HepG2 (cell line): ENCODE data around the gene SUDS3. TPM values are rescaled to one million over a fixed set of nuclear protein-coding genes. Genes with fewer than 3 reads are reported as not detected.

Source experiments
- ATF1 ChIP-seq: IDR thresholded peaks from 2 replicates; pipeline ENCODE4 v1.6.1; 2016; ENCODE audit warnings: mild to moderate bottlenecking, control low read depth
- ESRRA ChIP-seq: sonication (generic); formaldehyde crosslinking; IDR thresholded peaks from 2 replicates; pipeline ENCODE4 v1.5.1; 2020; ENCODE audit warnings: mild to moderate bottlenecking, low read depth, missing genetic modification reagents
- HNRNPL ChIP-seq: fragments of 200-400 bp; formaldehyde crosslinking; IDR thresholded peaks from 2 replicates; pipeline ENCODE4 v1.6.1; 2017; ENCODE audit warnings: mild to moderate bottlenecking, low read depth, low read length
- KAT7 ChIP-seq: IDR thresholded peaks from 2 replicates; pipeline ENCODE4 v1.6.1; 2018; ENCODE audit warnings: borderline replicate concordance, missing compliant biosample characterization
- SP5 ChIP-seq: IDR thresholded peaks from 2 replicates; pipeline ENCODE4 v1.6.1; 2016; ENCODE audit warnings: low read depth, borderline replicate concordance
- TOPORS ChIP-seq: sonication (generic); formaldehyde crosslinking; IDR thresholded peaks from 2 replicates; pipeline ENCODE4 v1.8.0; 2023; ENCODE audit warnings: mild to moderate bottlenecking, missing genetic modification reagents
- ZNF598 ChIP-seq: sonication (generic); formaldehyde crosslinking; IDR thresholded peaks from 2 replicates; pipeline ENCODE4 v1.5.1; 2020; ENCODE audit warnings: mild to moderate bottlenecking, missing genetic modification reagents, borderline replicate concordance
- polyA plus RNA-seq, 8 experiments: library from polyadenylated mRNA; depleted of rRNA in 3 of 8; stranded (reverse) in 7 of 8; unstranded in 1 of 8; fragments of >200 nt; fragmentation: Illumina TruSeq in 4 of 8; extraction: Trizol in 4 of 8; gene quantifications; 2 replicates each; pipeline versions ENCODE4 v1.2.1 to v1.2.3, GENCODE V29; 2011 to 2016; ENCODE audit warnings: low read depth in 4 of 8, missing spikeins in 1 of 8, mixed read lengths in 1 of 8; ENCODE audit not compliant: insufficient read depth in 1 of 8
- total RNA-seq, 5 experiments: library from RNA; depleted of rRNA; stranded (reverse); fragments of >200 nt; fragmentation: Illumina TruSeq; extraction: Trizol; gene quantifications; 2 replicates each; pipeline ENCODE4 v1.2.3, GENCODE V29; 2016; ENCODE audit warnings: low read depth in 1 of 5
- TF ChIP-seq, protein P1 (sequence below): sonication (generic); formaldehyde crosslinking; IDR thresholded peaks from 2 replicates; pipeline ENCODE4 v1.5.0; 2020; ENCODE audit warnings: mild to moderate bottlenecking, missing genetic modification reagents
- TF ChIP-seq, protein P2 (sequence below): IDR thresholded peaks from 2 replicates; pipeline ENCODE4 v1.6.1; 2016
- TF ChIP-seq, protein P3 (sequence below), 2 experiments: sonication (generic) in 1 of 2; formaldehyde crosslinking in 1 of 2; IDR thresholded peaks; 2 replicates each; pipeline versions ENCODE4 v1.6.1 to v1.9.0; 2014 to 2022; ENCODE audit warnings: antibody characterized with exemption in 1 of 2, borderline replicate concordance in 1 of 2, inconsistent platforms in 1 of 2, low read depth in 1 of 2, missing genetic modification reagents in 1 of 2
- TF ChIP-seq, protein P4 (sequence below): IDR thresholded peaks from 2 replicates; pipeline ENCODE4 v1.6.1; 2016; ENCODE audit warnings: mild to moderate bottlenecking
- TF ChIP-seq, protein P5 (sequence below): sonication (generic); formaldehyde crosslinking; IDR thresholded peaks from 2 replicates; pipeline ENCODE4 v1.4.0; 2020; ENCODE audit warnings: mild to moderate bottlenecking, low read depth, missing genetic modification reagents
- TF ChIP-seq, protein P6 (sequence below): IDR thresholded peaks from 2 replicates; pipeline ENCODE4 v1.6.1; 2016; ENCODE audit warnings: missing compliant biosample characterization, missing genetic modification reagents, borderline replicate concordance

The SUDS3 gene
- total and polyA plus RNA-seq, 2 of the 13 experiments (the other 11 are each of a cell fraction or from before 2014, with no cell fraction given) = 20.2 to 33.1 TPM

DNA sequence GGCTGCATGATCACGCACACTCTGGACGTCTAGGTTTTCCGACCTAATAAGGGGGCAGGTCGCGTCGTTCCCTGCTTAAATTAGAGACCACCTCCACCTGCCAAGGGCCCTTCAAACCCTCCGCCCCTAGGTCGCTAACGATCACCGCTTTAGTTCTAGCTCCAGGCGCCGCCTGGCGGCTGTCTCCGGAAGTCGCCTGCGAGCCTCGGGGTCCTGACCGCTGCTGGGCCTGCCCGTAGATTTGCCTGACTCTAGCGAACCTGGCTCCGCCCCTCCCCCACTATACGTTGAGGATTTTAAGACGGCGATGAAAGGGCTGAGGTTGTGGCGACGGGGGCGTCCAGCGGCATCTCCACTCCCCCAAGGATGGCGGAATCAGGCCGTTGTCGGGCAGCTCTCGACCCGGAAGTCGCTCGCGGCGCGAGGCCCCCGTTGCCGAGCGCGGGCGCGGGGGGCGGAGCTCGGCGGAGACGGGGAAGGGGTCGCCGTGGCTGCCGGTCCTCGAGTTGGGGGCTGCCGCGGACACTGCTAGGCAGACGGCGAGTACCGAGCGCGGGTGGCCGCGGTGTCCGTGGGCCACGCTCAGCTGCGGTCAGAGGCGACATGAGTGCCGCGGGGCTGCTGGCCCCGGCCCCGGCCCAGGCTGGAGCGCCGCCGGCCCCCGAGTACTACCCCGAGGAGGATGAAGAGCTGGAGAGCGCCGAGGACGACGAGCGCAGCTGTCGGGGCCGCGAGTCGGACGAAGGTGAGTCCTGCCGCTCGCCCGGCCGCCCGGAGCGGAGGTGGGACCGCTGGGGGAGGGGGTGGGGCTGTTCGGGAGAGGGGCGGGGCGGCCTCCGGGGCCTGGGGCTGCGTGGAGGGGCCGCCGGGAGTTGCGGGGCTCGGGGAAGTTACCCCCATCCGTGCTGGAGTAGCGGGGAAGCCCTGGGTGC is at the start of gene SUDS3 (continued):
- TF ChIP-seq, protein P1, sequence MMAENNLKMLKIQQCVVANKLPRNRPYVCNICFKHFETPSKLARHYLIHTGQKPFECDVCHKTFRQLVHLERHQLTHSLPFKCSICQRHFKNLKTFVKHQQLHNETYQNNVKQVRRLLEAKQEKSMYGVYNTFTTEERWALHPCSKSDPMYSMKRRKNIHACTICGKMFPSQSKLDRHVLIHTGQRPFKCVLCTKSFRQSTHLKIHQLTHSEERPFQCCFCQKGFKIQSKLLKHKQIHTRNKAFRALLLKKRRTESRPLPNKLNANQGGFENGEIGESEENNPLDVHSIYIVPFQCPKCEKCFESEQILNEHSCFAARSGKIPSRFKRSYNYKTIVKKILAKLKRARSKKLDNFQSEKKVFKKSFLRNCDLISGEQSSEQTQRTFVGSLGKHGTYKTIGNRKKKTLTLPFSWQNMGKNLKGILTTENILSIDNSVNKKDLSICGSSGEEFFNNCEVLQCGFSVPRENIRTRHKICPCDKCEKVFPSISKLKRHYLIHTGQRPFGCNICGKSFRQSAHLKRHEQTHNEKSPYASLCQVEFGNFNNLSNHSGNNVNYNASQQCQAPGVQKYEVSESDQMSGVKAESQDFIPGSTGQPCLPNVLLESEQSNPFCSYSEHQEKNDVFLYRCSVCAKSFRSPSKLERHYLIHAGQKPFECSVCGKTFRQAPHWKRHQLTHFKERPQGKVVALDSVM (CRISPR knock-in tag) = 0 out of 2 replicates have a peak, but pooled peaks have one; percentile 32
- TF ChIP-seq SP5 (CRISPR knock-in tag) = peak; percentile 63
- TF ChIP-seq, protein P2, sequence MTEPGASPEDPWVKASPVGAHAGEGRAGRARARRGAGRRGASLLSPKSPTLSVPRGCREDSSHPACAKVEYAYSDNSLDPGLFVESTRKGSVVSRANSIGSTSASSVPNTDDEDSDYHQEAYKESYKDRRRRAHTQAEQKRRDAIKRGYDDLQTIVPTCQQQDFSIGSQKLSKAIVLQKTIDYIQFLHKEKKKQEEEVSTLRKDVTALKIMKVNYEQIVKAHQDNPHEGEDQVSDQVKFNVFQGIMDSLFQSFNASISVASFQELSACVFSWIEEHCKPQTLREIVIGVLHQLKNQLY = 0 out of 2 replicates have a peak, but pooled peaks have one; percentile 11
- TF ChIP-seq HNRNPL = no peak
- TF ChIP-seq, protein P3, sequence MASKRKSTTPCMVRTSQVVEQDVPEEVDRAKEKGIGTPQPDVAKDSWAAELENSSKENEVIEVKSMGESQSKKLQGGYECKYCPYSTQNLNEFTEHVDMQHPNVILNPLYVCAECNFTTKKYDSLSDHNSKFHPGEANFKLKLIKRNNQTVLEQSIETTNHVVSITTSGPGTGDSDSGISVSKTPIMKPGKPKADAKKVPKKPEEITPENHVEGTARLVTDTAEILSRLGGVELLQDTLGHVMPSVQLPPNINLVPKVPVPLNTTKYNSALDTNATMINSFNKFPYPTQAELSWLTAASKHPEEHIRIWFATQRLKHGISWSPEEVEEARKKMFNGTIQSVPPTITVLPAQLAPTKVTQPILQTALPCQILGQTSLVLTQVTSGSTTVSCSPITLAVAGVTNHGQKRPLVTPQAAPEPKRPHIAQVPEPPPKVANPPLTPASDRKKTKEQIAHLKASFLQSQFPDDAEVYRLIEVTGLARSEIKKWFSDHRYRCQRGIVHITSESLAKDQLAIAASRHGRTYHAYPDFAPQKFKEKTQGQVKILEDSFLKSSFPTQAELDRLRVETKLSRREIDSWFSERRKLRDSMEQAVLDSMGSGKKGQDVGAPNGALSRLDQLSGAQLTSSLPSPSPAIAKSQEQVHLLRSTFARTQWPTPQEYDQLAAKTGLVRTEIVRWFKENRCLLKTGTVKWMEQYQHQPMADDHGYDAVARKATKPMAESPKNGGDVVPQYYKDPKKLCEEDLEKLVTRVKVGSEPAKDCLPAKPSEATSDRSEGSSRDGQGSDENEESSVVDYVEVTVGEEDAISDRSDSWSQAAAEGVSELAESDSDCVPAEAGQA (IDR thresholded peaks at IDR 0.05; ENCODE audit: low read depth) = peak; percentile 46; the same call in 1 of the 2 replicates
- TF ChIP-seq, protein P3 (CRISPR knock-in tag; IDR thresholded peaks at IDR 0.05; ENCODE audit: borderline replicate concordance) = no peak
- TF ChIP-seq, protein P4, sequence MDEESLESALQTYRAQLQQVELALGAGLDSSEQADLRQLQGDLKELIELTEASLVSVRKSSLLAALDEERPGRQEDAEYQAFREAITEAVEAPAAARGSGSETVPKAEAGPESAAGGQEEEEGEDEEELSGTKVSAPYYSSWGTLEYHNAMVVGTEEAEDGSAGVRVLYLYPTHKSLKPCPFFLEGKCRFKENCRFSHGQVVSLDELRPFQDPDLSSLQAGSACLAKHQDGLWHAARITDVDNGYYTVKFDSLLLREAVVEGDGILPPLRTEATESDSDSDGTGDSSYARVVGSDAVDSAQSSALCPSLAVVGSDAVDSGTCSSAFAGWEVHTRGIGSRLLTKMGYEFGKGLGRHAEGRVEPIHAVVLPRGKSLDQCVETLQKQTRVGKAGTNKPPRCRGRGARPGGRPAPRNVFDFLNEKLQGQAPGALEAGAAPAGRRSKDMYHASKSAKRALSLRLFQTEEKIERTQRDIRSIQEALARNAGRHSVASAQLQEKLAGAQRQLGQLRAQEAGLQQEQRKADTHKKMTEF = peak; percentile 88
- TF ChIP-seq TOPORS (CRISPR knock-in tag) = no peak
- TF ChIP-seq ATF1 (CRISPR knock-in tag) = no peak
- TF ChIP-seq ZNF598 (CRISPR knock-in tag) = peak; percentile 34; the same call in 1 of the 2 replicates
- TF ChIP-seq, protein P5, sequence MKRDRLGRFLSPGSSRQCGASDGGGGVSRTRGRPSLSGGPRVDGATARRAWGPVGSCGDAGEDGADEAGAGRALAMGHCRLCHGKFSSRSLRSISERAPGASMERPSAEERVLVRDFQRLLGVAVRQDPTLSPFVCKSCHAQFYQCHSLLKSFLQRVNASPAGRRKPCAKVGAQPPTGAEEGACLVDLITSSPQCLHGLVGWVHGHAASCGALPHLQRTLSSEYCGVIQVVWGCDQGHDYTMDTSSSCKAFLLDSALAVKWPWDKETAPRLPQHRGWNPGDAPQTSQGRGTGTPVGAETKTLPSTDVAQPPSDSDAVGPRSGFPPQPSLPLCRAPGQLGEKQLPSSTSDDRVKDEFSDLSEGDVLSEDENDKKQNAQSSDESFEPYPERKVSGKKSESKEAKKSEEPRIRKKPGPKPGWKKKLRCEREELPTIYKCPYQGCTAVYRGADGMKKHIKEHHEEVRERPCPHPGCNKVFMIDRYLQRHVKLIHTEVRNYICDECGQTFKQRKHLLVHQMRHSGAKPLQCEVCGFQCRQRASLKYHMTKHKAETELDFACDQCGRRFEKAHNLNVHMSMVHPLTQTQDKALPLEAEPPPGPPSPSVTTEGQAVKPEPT = 0 out of 2 replicates have a peak, but pooled peaks have one; percentile 54
- peak; percentile 43 for TF ChIP-seq KAT7
- TF ChIP-seq, protein P6, sequence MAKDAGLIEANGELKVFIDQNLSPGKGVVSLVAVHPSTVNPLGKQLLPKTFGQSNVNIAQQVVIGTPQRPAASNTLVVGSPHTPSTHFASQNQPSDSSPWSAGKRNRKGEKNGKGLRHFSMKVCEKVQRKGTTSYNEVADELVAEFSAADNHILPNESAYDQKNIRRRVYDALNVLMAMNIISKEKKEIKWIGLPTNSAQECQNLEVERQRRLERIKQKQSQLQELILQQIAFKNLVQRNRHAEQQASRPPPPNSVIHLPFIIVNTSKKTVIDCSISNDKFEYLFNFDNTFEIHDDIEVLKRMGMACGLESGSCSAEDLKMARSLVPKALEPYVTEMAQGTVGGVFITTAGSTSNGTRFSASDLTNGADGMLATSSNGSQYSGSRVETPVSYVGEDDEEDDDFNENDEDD = peak; percentile 29; the same call in 1 of the 2 replicates
- peak; percentile 63; the same call in 1 of the 2 replicates for TF ChIP-seq ESRRA (CRISPR knock-in tag)
